GM12864 (cell line): ENCODE data around the gene DNAJC2.
A peak's percentile ranks its signal among the peaks of the same experiment; 100 is the strongest.
"Not testable (repeated sequence)": the region's sequence is repeated elsewhere in the genome, so short reads cannot be mapped to it uniquely, and the experiment has no call there.

Experiments used
- DNase-seq: peaks from one replicate; pipeline ENCODE4 v3.0.0-alpha.2; 2011; ENCODE audit warnings: low read depth
- H3K4me3 ChIP-seq: 2 replicates; pipeline ENCODE4 v1.5.1; 2011; ENCODE audit warnings: mild to moderate bottlenecking, low read depth, low read length, control low read depth
- TF ChIP-seq, protein P1 (sequence below): IDR thresholded peaks from 2 replicates; pipeline ENCODE4 v1.5.1; 2011; ENCODE audit warnings: low read depth, mild to moderate bottlenecking, moderate library complexity, low read length, control low read depth, inconsistent platforms; ENCODE audit errors: missing control alignments

DNAJC2 gene

DNA sequence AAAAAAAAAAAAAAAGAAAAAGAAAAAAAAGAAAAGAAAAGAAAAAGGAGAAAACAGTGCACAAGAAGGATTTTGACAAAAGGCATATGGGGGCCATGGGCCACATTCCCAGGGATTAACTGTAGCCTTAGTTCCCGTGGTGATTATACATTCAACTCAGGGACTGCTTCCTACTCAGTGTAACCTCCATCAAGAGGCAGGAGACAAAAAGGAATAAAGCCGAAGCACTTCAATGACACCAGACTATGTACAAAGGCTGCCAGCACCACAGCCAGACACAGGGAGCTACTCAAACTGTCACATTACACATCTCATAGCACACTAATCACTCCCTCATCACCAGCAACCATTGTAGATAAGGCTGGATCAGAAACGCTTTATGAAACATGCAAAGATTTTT lies 52.4 kb downstream of the DNAJC2 start:
- DNase-seq = no peak
- H3K4me3 ChIP-seq = no peak overlapping the region
- TF ChIP-seq, protein P1, sequence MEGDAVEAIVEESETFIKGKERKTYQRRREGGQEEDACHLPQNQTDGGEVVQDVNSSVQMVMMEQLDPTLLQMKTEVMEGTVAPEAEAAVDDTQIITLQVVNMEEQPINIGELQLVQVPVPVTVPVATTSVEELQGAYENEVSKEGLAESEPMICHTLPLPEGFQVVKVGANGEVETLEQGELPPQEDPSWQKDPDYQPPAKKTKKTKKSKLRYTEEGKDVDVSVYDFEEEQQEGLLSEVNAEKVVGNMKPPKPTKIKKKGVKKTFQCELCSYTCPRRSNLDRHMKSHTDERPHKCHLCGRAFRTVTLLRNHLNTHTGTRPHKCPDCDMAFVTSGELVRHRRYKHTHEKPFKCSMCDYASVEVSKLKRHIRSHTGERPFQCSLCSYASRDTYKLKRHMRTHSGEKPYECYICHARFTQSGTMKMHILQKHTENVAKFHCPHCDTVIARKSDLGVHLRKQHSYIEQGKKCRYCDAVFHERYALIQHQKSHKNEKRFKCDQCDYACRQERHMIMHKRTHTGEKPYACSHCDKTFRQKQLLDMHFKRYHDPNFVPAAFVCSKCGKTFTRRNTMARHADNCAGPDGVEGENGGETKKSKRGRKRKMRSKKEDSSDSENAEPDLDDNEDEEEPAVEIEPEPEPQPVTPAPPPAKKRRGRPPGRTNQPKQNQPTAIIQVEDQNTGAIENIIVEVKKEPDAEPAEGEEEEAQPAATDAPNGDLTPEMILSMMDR = no peak

- DNase-seq, H3K4me3 ChIP-seq: not testable (repeated sequence)
Measured at GRCh38 chr7:103282802-103283427, 61.7 kb downstream of the DNAJC2 start.

GRCh38 chr7:103280803-103281155 lies 63.8 kb downstream of the DNAJC2 start:
- DNase-seq = not testable (repeated sequence)

GRCh38 chr7:103279963-103280802 lies 64.4 kb downstream of the DNAJC2 start:
- peak; percentile 73 for DNase-seq
- peak overlapping the region; percentile 68 for H3K4me3 ChIP-seq

More at GRCh38 chr7:103280803-103281155, 63.8 kb downstream of the DNAJC2 start:
- peak overlapping the region; percentile 68 for H3K4me3 ChIP-seq

- peak overlapping the region; percentile 68 for H3K4me3 ChIP-seq
- not testable (repeated sequence) for DNase-seq
Measured at GRCh38 chr7:103279636-103279962, 65.0 kb downstream of the DNAJC2 start.

GRCh38 chr7:103278195-103278594 lies 66.4 kb downstream of the DNAJC2 start:
- not testable (repeated sequence) for DNase-seq, H3K4me3 ChIP-seq

GRCh38 chr7:103274867-103275266 lies 69.7 kb downstream of the DNAJC2 start:
- not testable (repeated sequence) for DNase-seq, H3K4me3 ChIP-seq

- not testable (repeated sequence) for DNase-seq, H3K4me3 ChIP-seq
Measured at GRCh38 chr7:103273374-103273773, 71.2 kb downstream of the DNAJC2 start.

DNA sequence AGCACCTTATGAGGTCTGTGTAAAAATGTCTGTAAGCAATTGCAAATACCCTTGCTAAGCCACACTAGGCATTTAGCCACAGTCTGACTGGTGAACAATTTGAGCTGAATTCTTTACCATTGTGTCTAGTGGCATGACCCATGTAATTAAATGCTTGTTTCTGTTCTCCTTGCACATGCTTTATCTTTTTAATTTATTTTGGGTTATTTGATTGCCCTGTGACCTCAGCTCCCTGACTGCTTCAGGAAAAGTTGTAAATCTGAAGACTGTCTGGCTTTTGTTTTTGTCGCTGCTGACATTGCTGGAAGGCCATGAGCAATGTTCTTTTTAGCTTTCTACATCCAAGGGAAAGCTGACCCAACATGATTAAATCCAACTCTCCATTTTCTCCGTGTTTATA lies 78.3 kb downstream of the DNAJC2 start:
- not testable (repeated sequence) for H3K4me3 ChIP-seq, DNase-seq

DNA sequence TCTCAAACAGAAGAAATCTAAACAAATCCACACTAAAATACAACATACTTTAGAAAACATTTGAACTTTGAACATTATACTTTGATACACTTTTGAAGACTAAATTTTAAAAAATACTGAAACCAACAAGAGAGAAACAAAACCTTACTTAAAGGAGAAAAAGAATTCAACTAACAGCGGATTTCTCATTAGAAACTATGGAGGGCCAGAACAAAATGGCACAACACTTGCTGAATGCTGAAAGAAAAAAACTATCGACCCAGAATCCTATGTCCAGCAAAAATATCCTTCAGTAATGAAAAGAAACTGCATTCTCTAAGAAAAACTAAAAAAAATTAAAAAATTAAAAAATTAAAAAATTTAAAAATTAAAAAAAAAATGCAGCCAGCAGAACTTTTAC lies 80.5 kb downstream of the DNAJC2 start:
- H3K4me3 ChIP-seq, DNase-seq: not testable (repeated sequence)
